IMR-90 (cell line): Measurements from ENCODE around the gene XPR1. TPM values are rescaled to one million over a fixed set of nuclear protein-coding genes. Genes with fewer than 3 reads are reported as not detected.

Experiments
- ATAC-seq: fragments of 200-7000 bp; cut with Tn5 transposase; 2 replicates; pipeline ENCODE4 v1.9.1; 2020; ENCODE audit warnings: low read depth, mild to moderate bottlenecking, moderate library complexity
- BruUV-seq: library from RNA; stranded (reverse); fragments of 400-500 nt; replicated peaks from 2 replicates; lab custom pipeline; 2021; lab: Mats Ljungman, UMichigan
- CTCF ChIA-PET: fragments of 300-600 bp; formaldehyde crosslinking; extraction: SDS; loops from one replicate; lab custom pipeline; 2021; ENCODE audit warnings: antibody characterized with exemption; lab: Yijun Ruan, JAX
- POLR2A ChIA-PET: fragments of 300-600 bp; sonication (Branson Sonifier 250); formaldehyde crosslinking; loops from one replicate; lab custom pipeline; 2022; ENCODE audit warnings: antibody characterized with exemption; ENCODE audit not compliant: unreplicated experiment; lab: Charles Lee
- DNase-seq: peaks from one replicate; pipeline ENCODE4 v3.0.0; 2013
- H2AFZ ChIP-seq: replicated peaks from 2 replicates; pipeline ENCODE3; 2013; ENCODE audit warnings: low read length, mild to moderate bottlenecking; ENCODE audit not compliant: poor library complexity
- H2AK5ac ChIP-seq: 2 replicates; pipeline ENCODE4 v1.6.1; 2013; ENCODE audit warnings: low read depth, low read length, inconsistent platforms
- H2AK9ac ChIP-seq: replicated peaks from 2 replicates; pipeline ENCODE3; 2013; ENCODE audit warnings: mild to moderate bottlenecking, low read depth, low read length, moderate library complexity; ENCODE audit not compliant: poor library complexity
- H2BK120ac ChIP-seq: 2 replicates; pipeline ENCODE4 v1.6.1; 2013; ENCODE audit warnings: low read depth, low read length, inconsistent platforms
- H2BK15ac ChIP-seq: 3 replicates; pipeline ENCODE4 v1.6.1; 2013; ENCODE audit warnings: low read depth, low read length, inconsistent platforms
- H2BK20ac ChIP-seq: 2 replicates; pipeline ENCODE4 v1.6.1; 2013; ENCODE audit warnings: low read depth, mild to moderate bottlenecking, inconsistent platforms, low read length, moderate library complexity
- H2BK5ac ChIP-seq: 2 replicates; pipeline ENCODE4 v1.6.1; 2013; ENCODE audit warnings: mild to moderate bottlenecking, low read depth, low read length, inconsistent platforms; ENCODE audit not compliant: poor library complexity, severe bottlenecking
- H3K14ac ChIP-seq: replicated peaks from 2 replicates; pipeline ENCODE4 v1.6.1; 2013; ENCODE audit warnings: low read depth, low read length, inconsistent platforms
- H3K18ac ChIP-seq: 2 replicates; pipeline ENCODE4 v1.6.1; 2013; ENCODE audit warnings: low read depth, low read length, control low read depth
- H3K23ac ChIP-seq: 2 replicates; pipeline ENCODE4 v1.6.1; 2013; ENCODE audit warnings: low read depth, low read length, inconsistent platforms
- H3K27ac ChIP-seq: 2 replicates; pipeline ENCODE4 v1.5.1; 2013; ENCODE audit warnings: mild to moderate bottlenecking, control low read depth, low read length; ENCODE audit not compliant: insufficient read depth
- H3K27me3 ChIP-seq: 2 replicates; pipeline ENCODE4 v1.6.1; 2013; ENCODE audit warnings: low read length; ENCODE audit not compliant: control insufficient read depth, insufficient read depth
- H3K36me3 ChIP-seq: 2 replicates; pipeline ENCODE4 v1.6.1; 2013; ENCODE audit warnings: low read length, mixed read lengths; ENCODE audit not compliant: control insufficient read depth, insufficient read depth
- H3K4ac ChIP-seq: 2 replicates; pipeline ENCODE4 v1.6.1; 2013; ENCODE audit warnings: low read depth, low read length, inconsistent platforms
- H3K4me1 ChIP-seq: 2 replicates; pipeline ENCODE4 v1.6.1; 2013; ENCODE audit warnings: low read length, mixed read lengths; ENCODE audit not compliant: control insufficient read depth, insufficient read depth
- H3K4me2 ChIP-seq: 2 replicates; pipeline ENCODE4 v1.6.1; 2013; ENCODE audit warnings: low read depth, mild to moderate bottlenecking, control low read depth, low read length, moderate library complexity
- H3K4me3 ChIP-seq: 2 replicates; pipeline ENCODE4 v1.5.1; 2013; ENCODE audit warnings: low read depth, mild to moderate bottlenecking, control low read depth, low read length, moderate library complexity; ENCODE audit not compliant: insufficient read depth
- H3K56ac ChIP-seq: 2 replicates; pipeline ENCODE4 v1.6.1; 2013; ENCODE audit warnings: low read length, inconsistent platforms; ENCODE audit not compliant: insufficient read depth; ENCODE audit errors: extremely low read depth
- H3K79me1 ChIP-seq, 2 experiments: 2 replicates each; pipeline ENCODE4 v1.6.1; 2013; ENCODE audit warnings: low read length in 2 of 2, inconsistent platforms in 1 of 2, low read depth in 1 of 2
- H3K9ac ChIP-seq: 2 replicates; pipeline ENCODE4 v1.6.1; 2013; ENCODE audit warnings: low read depth, low read length, control low read depth
- H3K9me1 ChIP-seq: 2 replicates; pipeline ENCODE4 v1.6.1; 2013; ENCODE audit warnings: low read length, inconsistent platforms; ENCODE audit not compliant: insufficient read depth
- H3K9me3 ChIP-seq: 2 replicates; pipeline ENCODE4 v1.6.1; 2013; ENCODE audit warnings: low read length; ENCODE audit not compliant: control insufficient read depth, insufficient read depth
- H4K20me1 ChIP-seq: 2 replicates; pipeline ENCODE4 v1.6.1; 2013; ENCODE audit warnings: low read length, inconsistent platforms; ENCODE audit not compliant: insufficient read depth
- H4K5ac ChIP-seq: 2 replicates; pipeline ENCODE4 v1.6.1; 2013; ENCODE audit warnings: mild to moderate bottlenecking, low read depth, low read length, control low read depth
- H4K8ac ChIP-seq, 2 experiments: 2 replicates each; pipeline ENCODE4 v1.6.1; 2013; ENCODE audit warnings: low read depth in 2 of 2, low read length in 2 of 2, control low read depth in 1 of 2, inconsistent platforms in 1 of 2
- H4K91ac ChIP-seq: 2 replicates; pipeline ENCODE4 v1.6.1; 2013; ENCODE audit warnings: low read depth, low read length, inconsistent platforms; ENCODE audit not compliant: insufficient read depth
- CHD1 ChIP-seq: IDR thresholded peaks from 2 replicates; pipeline ENCODE4 v1.6.1; 2012; ENCODE audit warnings: low read depth, low read length, improper control_type of control experiment
- MAFK ChIP-seq: IDR thresholded peaks from 2 replicates; pipeline ENCODE4 v1.6.1; 2012; ENCODE audit warnings: low read depth, low read length, improper control_type of control experiment
- NFE2L2 ChIP-seq: fragments of 150-350 bp; IDR thresholded peaks from 2 replicates; pipeline ENCODE4 v1.6.1; 2016; ENCODE audit warnings: low read depth, mild to moderate bottlenecking, low read length
- POLR2A ChIP-seq: IDR thresholded peaks from 2 replicates; pipeline ENCODE4 v1.6.1; 2012; ENCODE audit warnings: mild to moderate bottlenecking, low read depth, low read length
- RAD21 ChIP-seq: IDR thresholded peaks from 2 replicates; pipeline ENCODE4 v1.6.1; 2012; ENCODE audit warnings: low read length, improper control_type of control experiment
- WGBS, 2 experiments: methylation state at CpG; one replicate each; pipeline versions ENCODE4 v1.1.5 to v1.1.7; 2013; ENCODE audit warnings: missing lambda C conversion rate in 2 of 2; ENCODE audit not compliant: insufficient read length in 1 of 2; ENCODE audit errors: extremely low coverage in 2 of 2; 5-methylcytosine and 5-hydroxymethylcytosine counted together
- dilution Hi-C: fragments of 300-500 bp; cut with HindIII; formaldehyde crosslinking; loops from one replicate; pipeline ENCODE4 v1.14.3; 2018; ENCODE audit warnings: low sequenced_read_pairs; ENCODE audit not compliant: unreplicated experiment
- in situ Hi-C: fragments of 300-500 bp; cut with MboI; formaldehyde crosslinking; loops from 3 replicates; pipeline ENCODE4 v1.14.3; 2019; ENCODE audit warnings: low sequenced_read_pairs, inconsistent platforms, mixed read lengths
- intact Hi-C: fragments of 100-400 bp; cut with micrococcal nuclease; formaldehyde crosslinking; loops from 2 replicates; pipeline ENCODE4 v1.10.0; 2022
- polyA plus RNA-seq, 3 experiments: library from polyadenylated mRNA; depleted of rRNA; stranded (reverse); fragments of >200 nt; gene quantifications; 2 replicates each; pipeline ENCODE4 v1.2.3, GENCODE V29; 2012; ENCODE audit warnings: low replicate concordance in 1 of 3
- total RNA-seq: library from RNA; depleted of rRNA; stranded (reverse); fragments of >200 nt; gene quantifications from 2 replicates; pipeline ENCODE4 v1.2.3, GENCODE V29; 2012
- TF ChIP-seq, protein P1 (sequence below): fragments of 150-350 bp; IDR thresholded peaks from 2 replicates; pipeline ENCODE4 v1.6.1; 2017; ENCODE audit warnings: mild to moderate bottlenecking, antibody characterized with exemption, low read length, low read depth

Gene XPR1
- total and polyA plus RNA-seq, 2 of the 4 experiments (the other 2 are of a cell fraction), result 11.8 to 25.1 TPM

DNA sequence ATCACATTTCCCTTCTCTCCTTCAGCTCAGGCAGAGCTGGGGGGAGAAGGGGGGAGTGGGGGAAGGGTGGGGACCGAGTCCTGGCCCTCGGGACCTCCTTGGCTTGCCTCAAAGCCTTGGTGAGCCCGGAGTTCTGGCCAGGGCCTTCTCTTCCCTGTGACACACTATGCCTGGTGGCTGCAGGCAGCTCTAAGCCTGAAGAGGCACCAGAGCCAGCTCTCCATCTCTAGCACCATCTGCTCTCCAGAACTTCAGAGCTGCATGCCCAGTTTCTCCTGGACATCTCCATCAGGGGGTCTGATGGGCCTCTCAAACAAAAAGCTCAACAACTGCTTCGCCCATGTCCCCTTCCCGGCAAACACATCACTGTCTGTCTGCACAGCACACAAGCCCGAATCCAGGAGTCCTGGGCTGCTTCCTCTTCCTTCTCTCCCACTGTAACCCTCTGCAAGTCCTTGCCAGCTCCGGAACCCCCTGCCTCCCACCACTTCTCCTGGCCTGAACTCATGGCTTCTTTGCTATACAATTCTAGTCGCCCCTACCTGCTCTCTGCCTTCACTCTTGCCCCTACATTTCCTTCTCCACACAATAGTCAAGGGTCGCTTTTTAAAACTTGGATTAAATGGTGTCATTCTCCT, 307.4 kb downstream of the XPR1 start:
- no peak overlapping the region for H3K4me3 ChIP-seq
- dilution Hi-C loops (no loop called here), intact Hi-C loops (no loop called here), in situ Hi-C loops (no loop called here)
- no peak overlapping the region for H3K9ac ChIP-seq
- H4K20me1 ChIP-seq, result no peaks in the 10 kb centered on the region
- no peaks in the 10 kb centered on the region for H3K4me1 ChIP-seq
- H2AK9ac ChIP-seq, result no peak overlapping the region
- no peak overlapping the region for H3K4me2 ChIP-seq
- WGBS, 2 experiments, result 94% methylated on average over 6 of the region's 9 CpGs; no CpG with 5 or more reads in 1 of the 2 experiments
- CTCF ChIA-PET, result no interaction called here
- no peak for TF ChIP-seq MAFK
- TF ChIP-seq NFE2L2, result no peak
- no peak for TF ChIP-seq POLR2A
- TF ChIP-seq RAD21, result no peak
- TF ChIP-seq, protein P1, sequence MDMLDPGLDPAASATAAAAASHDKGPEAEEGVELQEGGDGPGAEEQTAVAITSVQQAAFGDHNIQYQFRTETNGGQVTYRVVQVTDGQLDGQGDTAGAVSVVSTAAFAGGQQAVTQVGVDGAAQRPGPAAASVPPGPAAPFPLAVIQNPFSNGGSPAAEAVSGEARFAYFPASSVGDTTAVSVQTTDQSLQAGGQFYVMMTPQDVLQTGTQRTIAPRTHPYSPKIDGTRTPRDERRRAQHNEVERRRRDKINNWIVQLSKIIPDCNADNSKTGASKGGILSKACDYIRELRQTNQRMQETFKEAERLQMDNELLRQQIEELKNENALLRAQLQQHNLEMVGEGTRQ, result no peak
- no peak for TF ChIP-seq CHD1
- no peak overlapping the region for H2AK5ac ChIP-seq
- H4K8ac ChIP-seq, result no peak overlapping the region
- no peak overlapping the region for H3K4ac ChIP-seq
- no peaks in the 10 kb centered on the region for H3K79me1 ChIP-seq
- no peak overlapping the region for H2BK15ac ChIP-seq
- H3K23ac ChIP-seq, result no peak overlapping the region
- H2AFZ ChIP-seq, result no peak overlapping the region
- H3K14ac ChIP-seq, result no peak overlapping the region
- H3K27me3 ChIP-seq, result no peaks in the 10 kb centered on the region
- H3K27ac ChIP-seq, result no peak overlapping the region
- no peak overlapping the region for H3K56ac ChIP-seq
- DNase-seq (no peak), ATAC-seq (no peak)
- H3K9me1 ChIP-seq, result peaks cover 4% of the 10 kb centered on the region; the same call in 1 of the 2 replicates
- POLR2A ChIA-PET, result no interaction called here
- H2BK20ac ChIP-seq, result no peak overlapping the region
- no TSS peak for BruUV-seq
- no peak overlapping the region for H4K5ac ChIP-seq
- no peak overlapping the region for H2BK120ac ChIP-seq
- H3K18ac ChIP-seq, result no peak overlapping the region
- no peaks in the 10 kb centered on the region for H3K9me3 ChIP-seq
- no peak overlapping the region for H2BK5ac ChIP-seq
- H3K36me3 ChIP-seq, result peaks cover 27% of the 10 kb centered on the region
- no peak overlapping the region for H4K91ac ChIP-seq
